Stimulated activated CD8-positive, alpha-beta memory T cell treated with anti-CD3 and anti-CD28 coated beads, Interleukin-4, amount 100 ng/mL, for 48 hours (primary cell): ENCODE data around the gene SLC12A7.
"Not testable (repeated sequence)": the region's sequence is repeated elsewhere in the genome, so short reads cannot be mapped to it uniquely, and the experiment has no call there.

Source experiments
- DNase-seq: peaks from one replicate; pipeline ENCODE4 v3.0.0-alpha.2; 2020

Gene SLC12A7

DNA sequence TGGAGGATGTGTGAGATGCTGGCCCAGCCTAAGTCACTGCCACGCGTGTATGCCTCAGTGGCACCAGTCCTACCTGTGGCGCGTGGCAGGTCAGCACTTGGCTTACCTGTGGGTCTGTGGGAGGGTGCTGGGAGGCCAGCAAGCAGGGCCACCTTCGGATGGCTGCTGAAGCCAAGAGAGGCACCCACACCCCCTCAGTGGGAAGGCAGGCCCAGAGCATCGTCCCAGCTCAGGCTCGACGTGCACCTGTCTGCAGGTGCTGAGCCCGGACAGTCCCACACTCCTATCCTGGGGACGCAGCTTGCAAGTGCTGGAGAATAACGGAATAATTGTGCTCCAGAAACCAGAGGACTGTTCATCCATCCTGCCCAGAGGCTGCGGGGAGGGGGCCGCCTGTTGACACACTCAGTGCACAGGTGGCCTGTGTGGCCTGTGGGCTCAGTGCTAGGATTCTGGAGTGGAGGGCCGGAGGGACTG is 79.3 kb downstream of the SLC12A7 start:
- DNase-seq: no peak

DNA sequence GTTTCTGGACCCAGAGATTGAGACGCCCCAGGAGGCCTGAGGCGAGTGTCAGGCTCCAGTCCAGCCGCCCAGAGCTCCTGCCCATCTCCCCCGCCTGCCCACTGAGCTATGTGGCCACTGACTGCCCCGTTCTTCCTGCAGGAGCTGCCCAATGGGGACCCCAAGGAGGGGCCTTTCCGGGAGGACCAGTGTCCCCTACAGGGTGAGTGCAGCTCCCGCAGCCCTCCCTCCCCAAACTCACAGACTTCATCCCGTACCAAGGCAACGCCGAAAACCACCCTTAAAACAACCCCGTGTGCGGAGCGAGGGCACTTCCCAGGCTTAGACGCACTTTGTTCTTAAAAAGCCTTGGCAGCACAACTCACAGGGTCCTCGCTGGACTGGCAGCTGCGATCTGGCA is 79.9 kb downstream of the SLC12A7 start:
- DNase-seq: no peak

DNA sequence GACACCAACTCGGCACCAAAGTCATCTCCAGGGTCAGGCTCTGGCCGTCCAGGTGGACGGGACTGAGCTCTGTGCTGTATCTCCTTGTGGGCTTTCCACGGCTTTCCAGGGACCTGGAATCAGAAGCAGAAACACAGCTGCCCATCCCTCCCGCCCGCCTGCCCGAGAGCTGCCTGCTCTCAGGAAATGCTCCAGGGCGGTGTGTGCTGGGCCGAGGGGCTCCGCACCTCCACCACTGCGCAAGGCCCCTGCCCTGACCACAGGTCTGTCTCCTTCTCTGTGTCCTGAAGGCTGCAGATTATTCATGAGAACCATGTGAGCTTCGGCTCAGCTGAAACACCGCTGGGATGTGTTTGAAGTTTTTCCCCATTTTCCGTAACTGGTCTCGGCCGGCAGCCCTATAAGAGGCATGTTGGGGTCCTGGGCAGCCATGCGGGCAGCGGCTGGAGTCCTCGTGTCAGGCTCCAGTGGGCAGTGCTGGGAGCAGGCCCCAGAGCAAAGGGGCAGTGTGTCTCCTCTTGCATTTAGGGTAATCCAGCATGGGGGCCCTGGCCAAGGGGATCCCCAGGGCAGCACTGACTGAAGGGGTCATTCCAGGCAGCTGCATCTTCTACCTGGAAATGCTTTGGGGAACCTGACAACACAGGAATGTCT is 80.4 kb downstream of the SLC12A7 start:
- no peak for DNase-seq

DNA sequence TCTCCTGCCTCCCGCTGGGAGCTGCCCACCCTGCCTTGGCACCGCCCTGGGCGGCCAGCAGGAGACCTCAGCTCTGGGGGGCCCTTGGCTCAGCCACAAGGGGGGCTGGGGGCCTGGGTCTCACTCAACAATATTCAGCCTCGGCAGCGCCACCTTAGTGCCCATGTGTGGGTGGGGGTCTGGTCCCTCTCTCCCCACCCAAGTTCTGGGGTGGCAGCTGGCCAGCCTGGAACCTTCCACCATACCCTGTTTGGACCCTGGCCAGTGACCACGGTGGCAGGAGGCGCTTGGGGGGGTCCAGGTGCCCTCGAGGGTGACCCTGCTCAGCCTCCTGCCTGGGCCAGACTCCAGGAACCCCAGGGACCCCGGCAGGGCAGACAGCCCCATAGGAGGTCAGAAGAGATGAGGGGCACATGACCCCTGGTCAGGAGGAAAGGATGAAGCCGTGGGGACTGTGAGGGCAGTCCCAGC is 81.0 kb downstream of the SLC12A7 start:
- DNase-seq: no peak

DNA sequence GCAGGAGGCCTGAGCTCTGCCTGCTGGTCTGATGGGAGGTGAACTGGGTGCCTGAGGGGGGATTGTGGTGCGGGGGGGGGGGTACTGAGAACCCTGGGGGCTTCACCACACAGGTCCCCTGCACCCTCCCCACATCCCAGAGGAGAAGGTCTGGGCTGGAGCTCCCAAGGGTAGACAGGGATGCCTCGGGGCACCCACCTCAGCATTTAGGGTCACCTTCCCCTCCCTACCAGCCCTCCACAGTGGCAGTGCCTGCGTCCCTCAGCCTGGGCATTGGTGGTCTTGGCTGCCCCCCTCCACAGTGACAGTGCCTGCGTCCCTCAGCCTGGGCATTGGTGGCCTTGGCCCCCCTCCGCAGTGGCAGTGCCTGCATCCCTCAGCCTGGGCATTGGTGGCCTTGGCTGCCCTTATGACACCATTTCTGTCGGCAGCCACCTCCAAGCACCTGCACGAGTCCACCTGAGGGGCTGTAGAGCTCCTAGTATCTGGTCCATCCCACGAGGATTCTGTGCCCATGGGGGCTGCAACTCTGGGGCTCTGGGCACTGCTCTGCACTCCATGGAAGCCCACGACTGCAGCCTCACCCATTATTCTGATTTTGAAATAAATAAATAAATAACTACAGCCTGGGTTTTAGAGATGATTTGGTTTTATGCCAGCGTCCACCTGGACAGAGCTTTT is 81.8 kb downstream of the SLC12A7 start:
- DNase-seq: no peak

DNA sequence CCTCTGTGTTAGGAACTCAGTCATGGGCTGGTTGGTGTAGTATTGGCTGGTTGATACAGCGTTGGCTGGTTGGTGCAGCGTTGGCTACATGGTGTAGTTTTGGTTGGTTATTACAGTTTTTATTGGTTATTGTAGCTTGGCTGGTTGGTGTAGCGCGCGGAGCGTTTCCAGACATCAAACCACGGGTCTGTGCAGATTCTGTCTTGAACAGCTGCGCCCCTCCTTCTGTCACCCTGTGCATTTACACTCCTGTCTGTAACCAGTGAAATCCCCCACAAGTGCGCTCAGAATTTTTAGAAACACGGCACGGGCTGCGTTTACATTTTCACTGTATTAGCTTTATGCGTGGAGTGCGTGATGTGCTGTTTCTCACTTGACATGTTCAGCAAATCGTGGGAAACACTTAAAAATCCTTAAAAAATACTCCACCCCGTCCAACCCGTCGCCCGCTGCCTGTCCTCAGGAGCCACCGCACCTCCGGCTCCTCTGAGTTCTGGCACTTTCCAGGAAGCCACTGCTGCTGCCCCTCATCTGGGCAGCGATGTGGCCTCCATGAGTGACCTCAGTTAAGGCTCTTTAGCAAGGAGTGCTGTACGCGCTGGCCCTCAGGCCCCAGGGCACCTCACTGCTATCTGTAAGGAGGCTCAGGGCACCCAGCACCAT is 82.5 kb downstream of the SLC12A7 start:
- no peak for DNase-seq

DNA sequence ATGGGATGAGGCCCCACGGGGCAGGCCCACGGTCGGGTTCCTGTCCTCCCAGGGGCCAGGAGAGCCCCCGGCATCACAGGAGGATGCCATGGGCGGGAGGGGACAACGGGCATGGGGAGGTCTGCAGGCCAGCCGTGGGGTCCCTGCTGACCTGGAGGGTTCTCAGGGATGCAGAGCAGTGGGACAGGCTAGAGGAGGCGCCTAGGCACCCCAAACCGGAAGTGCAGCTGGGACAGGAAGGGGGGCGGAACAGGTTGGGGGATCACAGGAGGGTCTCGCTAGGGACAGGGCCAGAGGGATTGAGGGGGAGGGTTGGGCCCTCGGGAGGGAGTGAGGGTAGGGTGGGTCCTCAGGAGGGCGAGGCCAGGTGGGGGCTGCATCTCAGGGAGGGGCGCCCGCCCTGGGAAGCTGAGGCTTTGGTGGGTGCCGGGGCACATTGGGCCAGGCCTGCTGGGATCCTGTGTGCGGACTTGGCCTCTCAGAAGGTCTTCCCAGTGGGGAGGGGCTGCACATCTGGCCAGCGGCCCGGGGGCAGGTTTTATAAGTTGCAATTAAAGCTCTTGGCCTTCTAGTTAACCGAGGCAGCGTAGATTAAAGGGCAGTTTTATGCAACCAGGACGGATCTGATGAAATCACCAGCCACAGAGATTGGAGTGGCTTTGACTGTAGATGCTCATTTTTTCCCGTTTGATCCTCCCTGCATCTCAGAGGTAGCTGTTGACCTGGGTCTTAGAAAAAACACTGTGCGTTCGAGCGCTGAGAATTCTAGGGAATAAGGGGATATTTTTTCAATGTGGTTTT is 83.2 kb downstream of the SLC12A7 start:
- no peak for DNase-seq

DNA sequence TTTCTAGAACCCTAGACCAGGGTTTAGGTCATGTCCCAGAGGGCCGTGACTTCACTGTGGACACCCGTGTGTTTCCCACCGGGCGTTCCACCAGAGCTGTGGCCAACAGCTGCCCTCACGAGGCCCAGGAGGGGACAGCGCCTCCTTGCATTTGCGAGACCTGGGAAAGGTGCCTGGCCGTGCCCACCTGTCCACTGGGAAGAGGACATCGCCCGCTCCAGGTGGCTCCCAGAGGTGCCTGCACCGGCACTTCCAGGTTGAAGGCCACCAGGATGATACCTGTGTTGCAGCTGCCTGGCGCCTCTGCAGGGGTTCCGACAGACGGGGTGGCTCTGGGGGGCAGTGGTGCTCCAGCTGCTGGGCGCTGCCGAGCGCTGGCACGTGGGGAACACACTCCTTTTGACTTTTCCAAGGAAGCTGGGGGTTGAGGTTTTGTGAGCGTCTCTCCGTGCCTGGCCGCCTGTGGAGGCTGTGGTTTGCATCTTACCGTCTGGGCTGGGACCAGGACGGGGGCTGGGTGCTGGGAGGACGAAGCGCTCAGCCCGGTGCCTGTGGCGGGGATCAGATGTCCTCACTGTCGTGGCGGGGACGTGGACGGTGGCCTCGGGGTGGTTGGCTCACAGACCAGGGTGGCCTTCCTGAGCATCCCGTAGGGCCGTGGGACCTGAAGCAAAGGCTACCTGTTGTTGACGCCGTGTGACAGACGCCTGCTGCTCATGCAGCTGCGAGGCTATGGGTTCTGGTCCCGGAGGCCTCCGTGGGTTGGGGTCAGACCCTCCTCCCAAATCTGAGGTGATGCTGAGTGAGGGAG is 84.0 kb downstream of the SLC12A7 start:
- no peak for DNase-seq

DNA sequence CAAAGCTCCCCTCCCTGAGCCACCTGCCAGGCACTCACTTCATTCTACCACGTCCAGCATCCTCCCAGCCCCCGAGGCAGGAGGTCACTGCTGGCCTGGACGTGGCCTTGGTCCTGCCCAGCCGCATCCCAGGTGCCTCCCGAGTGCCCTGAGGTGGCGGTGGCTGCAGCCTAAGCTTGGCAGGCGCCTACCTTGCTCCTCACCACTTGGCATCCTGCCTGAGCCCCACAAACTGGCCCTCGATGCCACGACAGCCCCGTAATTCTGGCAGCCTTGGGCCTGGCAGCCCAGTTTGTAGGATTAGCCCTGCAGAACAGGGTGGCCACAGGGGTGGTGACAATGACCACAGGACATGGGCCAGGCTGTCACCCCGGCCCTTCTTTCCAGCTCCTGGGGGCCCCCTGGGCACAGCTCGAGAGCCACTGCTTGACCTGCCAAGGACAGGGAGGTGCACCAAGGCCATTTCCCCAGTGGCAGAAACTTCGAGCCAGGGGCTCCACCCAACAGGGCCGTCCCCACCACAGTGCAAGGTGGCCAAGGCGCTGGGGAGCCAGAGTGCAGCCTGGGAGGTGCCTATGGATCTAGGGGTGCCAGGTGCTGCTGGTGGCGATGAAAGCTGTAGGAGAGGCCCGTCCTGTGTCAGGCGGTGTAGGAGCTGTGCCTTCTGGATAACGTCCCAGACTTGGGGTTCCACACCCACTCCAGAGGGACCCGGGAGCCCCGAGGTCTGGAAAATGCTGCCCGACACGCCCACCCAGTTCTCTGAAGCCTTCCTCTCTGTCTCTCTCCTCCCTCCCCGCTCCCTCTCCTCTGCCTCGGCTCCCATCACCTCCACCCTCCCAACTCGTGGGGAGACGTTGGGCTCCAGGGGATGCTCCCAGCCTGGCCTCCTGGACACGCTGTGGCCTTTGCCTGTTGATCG is 84.9 kb downstream of the SLC12A7 start:
- no peak for DNase-seq

GRCh38 chr5:1021969-1022336 is 89.9 kb downstream of the SLC12A7 start:
- DNase-seq: not testable (repeated sequence)

GRCh38 chr5:1021136-1021968 is 90.5 kb downstream of the SLC12A7 start:
- no peak for DNase-seq

- no peak for DNase-seq
These were observed 91.4 kb downstream of the SLC12A7 start for GRCh38 chr5:1020452-1020961.

- DNase-seq: no peak
These were observed 92.6 kb downstream of the SLC12A7 start for GRCh38 chr5:1019001-1019905.

DNA sequence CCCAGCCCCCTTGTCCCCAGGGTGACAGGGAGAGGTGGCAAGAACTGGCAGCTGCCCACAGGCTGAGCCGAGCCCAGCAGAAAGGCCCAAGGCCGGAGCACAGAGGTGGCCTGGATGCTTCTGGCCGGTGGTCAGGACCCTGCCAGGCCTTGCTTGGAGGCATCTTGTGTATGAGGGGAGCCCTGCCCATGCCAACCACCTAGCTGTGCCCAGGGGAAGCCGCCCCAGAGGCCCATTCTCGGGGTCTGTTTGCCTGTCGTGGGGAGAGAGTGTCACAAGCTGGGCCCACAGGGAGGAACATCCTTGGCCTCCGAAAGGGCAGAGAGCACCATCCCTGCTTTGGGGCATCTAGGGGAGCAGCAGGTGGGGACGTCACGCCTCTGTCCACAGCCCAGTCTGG is 93.3 kb downstream of the SLC12A7 start:
- DNase-seq: no peak

DNA sequence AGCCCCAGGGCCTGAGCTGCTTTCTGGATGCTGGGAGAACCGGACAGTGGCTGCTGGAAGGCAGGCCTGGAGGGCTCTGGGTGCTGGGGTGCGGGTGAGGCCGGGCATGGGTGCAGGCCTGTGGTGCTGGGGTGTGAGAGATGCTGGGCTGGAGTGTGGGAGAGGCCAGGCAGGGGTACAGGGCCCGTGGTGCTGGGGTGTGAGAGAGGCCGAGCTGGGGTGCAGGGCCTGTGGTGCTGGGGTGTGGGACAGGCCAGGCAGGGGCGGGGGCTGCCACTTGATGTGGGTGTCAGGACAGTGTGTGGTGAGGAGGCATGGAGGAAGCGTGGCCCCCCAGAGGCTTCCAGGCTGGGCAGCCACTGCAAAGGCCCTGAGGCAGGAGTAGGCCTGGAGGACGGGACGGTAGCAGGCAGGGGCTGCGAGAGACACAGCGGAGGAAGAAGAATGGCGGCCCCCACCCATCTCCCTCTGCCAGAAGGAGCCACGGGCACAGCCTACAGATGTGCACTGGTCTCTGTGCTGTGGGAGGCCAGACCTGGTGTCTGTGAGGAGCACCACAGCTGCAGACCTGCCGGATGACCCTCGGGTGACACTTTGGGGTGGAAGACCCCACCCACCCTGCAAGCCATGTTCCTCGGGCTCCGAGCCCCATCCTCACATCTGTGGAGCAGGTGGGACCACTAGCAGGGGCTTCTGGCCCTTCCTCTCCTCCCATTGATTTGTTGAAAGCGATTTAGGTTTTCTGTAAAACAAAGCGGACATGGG is 94.0 kb downstream of the SLC12A7 start:
- DNase-seq: no peak

GRCh38 chr5:1017056-1017455 is 94.8 kb downstream of the SLC12A7 start:
- DNase-seq: no peak

DNA sequence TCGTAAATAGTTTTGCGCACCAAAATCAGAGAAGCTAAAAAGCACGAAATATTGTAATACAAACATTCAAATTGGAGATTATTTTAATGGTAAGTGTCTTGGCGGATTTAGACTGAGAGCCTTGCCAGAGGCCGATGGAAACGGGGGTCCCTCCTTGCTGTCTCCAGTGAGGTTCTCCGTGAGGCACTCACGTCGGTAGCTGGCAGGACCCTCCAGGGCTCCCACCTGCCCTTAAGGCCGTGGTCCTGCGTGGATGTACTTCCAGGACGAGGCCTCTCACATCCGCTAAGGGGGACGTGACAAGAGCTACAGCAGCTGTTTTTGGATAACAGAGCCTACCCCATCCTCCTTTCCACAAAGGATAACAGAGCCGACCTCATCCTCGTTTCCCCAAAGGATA is 95.4 kb downstream of the SLC12A7 start:
- DNase-seq: no peak

DNA sequence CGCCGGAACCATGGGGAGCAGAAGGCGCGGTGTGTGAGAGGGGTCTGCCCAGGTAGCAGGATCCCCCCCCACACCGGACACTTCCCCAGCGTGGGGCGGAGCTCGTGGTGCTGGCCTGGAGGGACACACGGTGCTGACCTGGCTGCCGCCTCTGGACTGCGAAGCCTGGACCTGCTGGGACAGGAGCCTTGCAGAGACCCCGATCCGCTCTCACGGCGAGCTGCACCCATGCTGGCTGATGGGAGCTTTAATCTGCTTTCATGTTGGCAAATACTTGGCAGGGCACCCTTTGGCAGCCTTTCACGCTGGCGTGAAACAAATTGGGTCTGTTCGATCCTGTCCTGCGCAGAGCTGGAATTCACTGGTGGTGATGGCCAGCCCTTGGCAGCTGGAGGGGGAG is 95.8 kb downstream of the SLC12A7 start:
- no peak for DNase-seq
